Duodenal mucosa (tissue), 2 donors: ENCODE data around the gene SLC38A2.

ENCODE experiments used
- H3K27ac ChIP-seq: one replicate; pipeline ENCODE4 v1.7.0; 2013; ENCODE audit warnings: low read depth, low read length
- H3K27me3 ChIP-seq, 2 donors: one replicate each; pipeline ENCODE4 v1.7.0; 2013; ENCODE audit warnings: low read length in 2 of 2, control low read depth in 1 of 2; ENCODE audit not compliant: insufficient read depth in 2 of 2, control insufficient read depth in 1 of 2
- H3K36me3 ChIP-seq, 2 donors: one replicate each; pipeline ENCODE4 v1.7.0; 2013; ENCODE audit warnings: low read length in 2 of 2, control low read depth in 1 of 2; ENCODE audit not compliant: insufficient read depth in 2 of 2, control insufficient read depth in 1 of 2
- H3K4me1 ChIP-seq, 2 donors: one replicate each; pipeline ENCODE4 v1.7.0; 2013; ENCODE audit warnings: low read length in 2 of 2, control low read depth in 1 of 2; ENCODE audit not compliant: insufficient read depth in 2 of 2, control insufficient read depth in 1 of 2
- H3K4me3 ChIP-seq, 2 donors: one replicate each; pipeline ENCODE4 v1.7.0; 2013; ENCODE audit warnings: low read length in 2 of 2, low read depth in 1 of 2
- H3K9ac ChIP-seq, 2 donors: one replicate each; pipeline ENCODE4 v1.7.0; 2013; ENCODE audit warnings: low read length in 2 of 2, low read depth in 1 of 2
- H3K9me3 ChIP-seq, 2 donors: one replicate each; pipeline ENCODE4 v1.7.0; 2013; ENCODE audit warnings: low read length in 2 of 2, control low read depth in 1 of 2; ENCODE audit not compliant: control insufficient read depth in 1 of 2

The SLC38A2 gene

GRCh38 chr12:46369095-46369473 is 3.5 kb downstream of the SLC38A2 start:
- Histone ChIP-seq H3K4me3 (peak overlapping the region; percentile 88 to 96), H3K27me3 (no peaks in the 10 kb centered on the region), H3K9me3 (no peaks in the 10 kb centered on the region), H3K4me1 (peaks cover 62 to 65% of the 10 kb centered on the region in 2 donors), H3K27ac (no peak overlapping the region), H3K9ac (peak overlapping the region in 1 of 2 donors; percentile 98), H3K36me3 (peaks cover 32 to 58% of the 10 kb centered on the region in 2 donors)

- Histone ChIP-seq H3K4me3 (peak overlapping the region; percentile 88 to 96), H3K4me1 (peaks cover 58 to 63% of the 10 kb centered on the region in 2 donors), H3K27ac (no peak overlapping the region), H3K36me3 (peaks cover 36 to 62% of the 10 kb centered on the region in 2 donors), H3K9me3 (no peaks in the 10 kb centered on the region), H3K9ac (no peak overlapping the region), H3K27me3 (no peaks in the 10 kb centered on the region)
Observed at GRCh38 chr12:46368684-46369083, 3.9 kb downstream of the SLC38A2 start.

- H3K9me3 ChIP-seq, result no peaks in the 10 kb centered on the region
- peak overlapping the region in 1 of 2 donors; percentile 9 for H3K9ac ChIP-seq
- no peaks in the 10 kb centered on the region for H3K27me3 ChIP-seq
- peaks cover 54 to 62% of the 10 kb centered on the region in 2 donors for H3K4me1 ChIP-seq
- H3K27ac ChIP-seq, result no peak overlapping the region
- peaks cover 40 to 68% of the 10 kb centered on the region in 2 donors for H3K36me3 ChIP-seq
- H3K4me3 ChIP-seq, result peak overlapping the region; percentile 30 to 88
Observed at GRCh38 chr12:46368138-46368537, 4.4 kb downstream of the SLC38A2 start.

DNA sequence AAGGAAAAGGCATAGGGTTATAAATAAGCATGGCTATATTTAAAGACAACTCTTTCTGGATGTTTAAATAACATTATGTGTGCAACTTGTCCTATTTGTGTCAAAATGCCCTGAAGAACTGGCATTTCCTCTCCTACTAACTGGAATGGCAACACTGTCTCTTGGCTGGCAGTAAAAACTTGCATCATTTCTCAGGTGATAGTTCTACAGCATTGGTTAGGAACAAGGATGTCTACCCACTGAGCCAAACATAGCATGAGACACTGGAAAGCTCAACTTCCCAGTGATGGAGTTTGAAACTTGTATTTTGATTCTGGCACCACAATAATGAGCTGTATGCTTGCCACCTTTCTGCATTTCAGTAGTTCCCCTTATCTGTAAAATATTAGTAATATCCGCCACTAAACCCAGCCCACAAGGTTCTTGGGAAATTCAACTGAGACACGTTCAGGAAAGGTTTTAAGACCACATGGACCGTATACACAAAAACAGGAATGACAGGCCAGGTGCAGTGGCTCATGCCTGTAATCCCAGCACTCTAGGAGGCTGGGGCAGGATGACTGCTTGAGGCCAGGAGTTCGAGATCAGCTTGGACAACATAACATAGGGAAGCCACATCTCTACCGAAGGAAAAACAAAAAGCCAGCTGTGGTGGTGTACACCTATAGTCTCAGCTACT is 5.1 kb downstream of the SLC38A2 start:
- H3K27me3 ChIP-seq, result no peaks in the 10 kb centered on the region
- no peaks in the 10 kb centered on the region for H3K9me3 ChIP-seq
- H3K4me3 ChIP-seq, result peak overlapping the region; percentile 16 to 30
- H3K4me1 ChIP-seq, result peaks cover 54 to 62% of the 10 kb centered on the region in 2 donors
- H3K36me3 ChIP-seq, result peaks cover 44 to 73% of the 10 kb centered on the region in 2 donors
- no peak overlapping the region for H3K27ac ChIP-seq
- peak overlapping the region in 1 of 2 donors; percentile 9 for H3K9ac ChIP-seq

DNA sequence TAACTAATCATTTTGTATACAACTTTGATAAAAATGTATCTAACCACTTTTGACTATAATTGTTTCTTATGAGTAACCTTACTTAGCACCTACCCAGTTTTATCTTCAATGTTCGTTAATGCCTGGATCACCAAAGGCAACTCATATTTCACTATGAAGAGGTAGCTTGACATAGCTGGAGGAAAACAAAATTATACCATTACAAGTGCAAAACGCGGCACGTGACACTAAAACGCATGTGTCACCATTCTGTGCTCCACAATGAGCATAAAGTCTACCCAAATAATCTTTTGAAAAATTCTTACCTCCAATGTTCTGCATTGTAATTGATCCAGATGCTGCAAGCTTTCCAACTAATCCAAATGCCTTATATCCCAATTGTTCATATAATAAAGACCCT is 5.8 kb downstream of the SLC38A2 start:
- Histone ChIP-seq H3K9me3 (no peaks in the 10 kb centered on the region), H3K4me3 (no peak overlapping the region), H3K27me3 (no peaks in the 10 kb centered on the region), H3K9ac (no peak overlapping the region), H3K27ac (no peak overlapping the region), H3K4me1 (peaks cover 54 to 66% of the 10 kb centered on the region in 2 donors), H3K36me3 (peaks cover 51 to 80% of the 10 kb centered on the region in 2 donors)

DNA sequence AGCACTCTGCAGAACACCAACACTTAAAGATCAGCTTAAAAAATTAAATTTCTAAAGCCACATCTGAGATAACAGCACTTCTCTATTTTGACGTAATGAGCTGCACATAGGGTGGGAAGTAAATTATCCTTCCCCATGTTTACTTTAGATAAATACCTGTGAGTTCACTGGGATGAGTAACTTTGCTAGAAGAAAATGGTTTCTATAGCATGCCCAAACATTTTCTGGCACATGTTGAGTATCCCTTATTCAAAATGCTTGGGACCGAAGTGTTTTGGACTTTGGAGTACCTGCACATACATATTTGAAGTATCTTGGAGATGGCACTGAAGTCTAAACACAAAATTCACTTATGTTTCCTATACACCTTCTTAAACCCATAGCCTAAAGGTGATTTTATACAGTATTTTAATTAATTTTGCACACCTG is 6.6 kb downstream of the SLC38A2 start:
- Histone ChIP-seq H3K9ac (no peak overlapping the region), H3K27ac (no peak overlapping the region), H3K36me3 (peaks cover 57 to 88% of the 10 kb centered on the region in 2 donors), H3K4me3 (peak overlapping the region in 1 of 2 donors; percentile 32), H3K27me3 (no peaks in the 10 kb centered on the region), H3K4me1 (peaks cover 54 to 66% of the 10 kb centered on the region in 2 donors), H3K9me3 (no peaks in the 10 kb centered on the region)

GRCh38 chr12:46364777-46365580 is 7.6 kb downstream of the SLC38A2 start:
- Histone ChIP-seq H3K9ac (no peak overlapping the region), H3K27ac (no peak overlapping the region), H3K36me3 (peaks cover 63 to 93% of the 10 kb centered on the region in 2 donors), H3K4me1 (peaks cover 49 to 60% of the 10 kb centered on the region in 2 donors), H3K4me3 (no peak overlapping the region), H3K9me3 (no peaks in the 10 kb centered on the region), H3K27me3 (no peaks in the 10 kb centered on the region)

DNA sequence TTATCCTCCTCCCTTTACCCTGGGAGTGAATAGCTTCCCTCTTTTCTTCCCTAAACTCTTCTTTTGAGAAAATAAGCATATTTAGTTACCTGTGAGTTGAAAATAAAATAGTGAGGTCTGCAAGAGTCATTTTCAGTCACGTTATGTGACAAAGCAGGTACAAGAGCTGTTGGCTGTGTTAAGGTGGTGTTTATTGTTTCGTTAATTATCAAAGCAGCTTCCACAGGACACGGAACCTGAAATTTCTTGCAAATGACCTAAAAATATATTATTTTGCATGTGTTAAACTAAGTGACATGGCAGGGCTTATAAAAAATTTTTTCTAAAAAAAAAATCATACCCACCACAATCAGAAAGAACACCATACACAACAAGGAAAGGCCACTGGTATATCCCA is 8.3 kb downstream of the SLC38A2 start:
- no peak overlapping the region for H3K4me3 ChIP-seq
- H3K4me1 ChIP-seq, result peaks cover 42 to 53% of the 10 kb centered on the region in 2 donors
- H3K9ac ChIP-seq, result no peak overlapping the region
- H3K36me3 ChIP-seq, result peaks cover 65 to 94% of the 10 kb centered on the region in 2 donors
- no peak overlapping the region for H3K27ac ChIP-seq
- H3K9me3 ChIP-seq, result no peaks in the 10 kb centered on the region
- no peaks in the 10 kb centered on the region for H3K27me3 ChIP-seq

DNA sequence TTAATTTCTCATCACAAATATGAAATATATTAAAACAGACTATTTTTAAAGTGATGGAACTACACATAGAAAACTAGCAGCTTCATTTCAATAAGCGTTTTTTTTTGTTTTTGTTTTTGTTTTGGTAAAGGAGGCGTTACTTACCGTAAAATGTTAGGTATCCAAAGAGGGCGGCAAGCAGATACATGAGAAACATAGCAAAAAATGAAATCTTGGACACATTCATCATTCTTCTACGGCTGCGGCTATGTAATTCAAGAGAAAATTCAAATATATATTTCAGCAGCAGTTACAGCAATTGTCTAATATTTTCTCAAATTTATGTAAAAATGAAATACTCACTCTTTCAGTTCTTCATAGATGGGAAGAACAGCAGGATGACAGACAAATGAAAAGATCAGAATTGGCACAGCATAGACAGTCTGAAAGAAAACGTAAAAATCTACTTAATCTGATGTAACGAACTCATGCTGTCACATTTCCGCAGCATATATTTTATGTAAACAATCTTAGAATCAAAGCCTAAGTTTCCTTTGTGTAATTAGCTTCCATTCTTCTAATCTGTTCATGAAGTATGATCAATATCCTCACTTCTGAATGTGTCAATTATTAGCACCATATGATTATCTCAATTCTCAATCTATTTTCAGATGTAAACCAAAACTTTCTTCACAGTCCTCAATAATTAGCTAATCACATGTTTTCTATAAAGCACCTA is 8.8 kb downstream of the SLC38A2 start:
- Histone ChIP-seq H3K9me3 (no peaks in the 10 kb centered on the region), H3K4me3 (no peak overlapping the region), H3K4me1 (peaks cover 37 to 48% of the 10 kb centered on the region in 2 donors), H3K27ac (no peak overlapping the region), H3K9ac (no peak overlapping the region), H3K27me3 (no peaks in the 10 kb centered on the region), H3K36me3 (peaks cover 69 to 94% of the 10 kb centered on the region in 2 donors)
